HL-60/S4 (cell line): ENCODE data around the gene VANGL2.

ENCODE experiments used
- in situ Hi-C: fragments of 300-500 bp; cut with MboI; formaldehyde crosslinking; loops from 2 replicates; pipeline ENCODE4 v1.14.3; 2022; ENCODE audit warnings: low sequenced_read_pairs

VANGL2 gene

DNA sequence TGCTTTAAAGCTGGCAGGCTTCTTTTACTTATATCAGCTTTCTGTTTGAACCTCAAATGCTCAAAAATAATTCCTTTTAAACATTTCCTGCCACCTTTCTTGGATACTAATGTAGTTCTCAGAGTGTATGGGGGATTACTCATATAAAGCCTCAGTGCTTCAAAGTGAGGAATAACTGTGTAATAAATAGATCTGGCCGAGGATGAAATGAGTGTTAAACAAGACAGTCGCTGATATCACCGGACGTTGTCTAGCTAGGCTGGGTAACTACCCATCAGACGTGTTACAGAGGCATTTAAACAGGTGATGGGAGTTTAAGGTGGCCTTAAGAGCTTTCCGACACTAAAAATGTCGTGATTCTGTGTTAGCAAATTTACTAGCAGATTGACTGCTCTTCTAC lies 53.1 kb downstream of the VANGL2 start:
- in situ Hi-C loops: no loop called here

DNA sequence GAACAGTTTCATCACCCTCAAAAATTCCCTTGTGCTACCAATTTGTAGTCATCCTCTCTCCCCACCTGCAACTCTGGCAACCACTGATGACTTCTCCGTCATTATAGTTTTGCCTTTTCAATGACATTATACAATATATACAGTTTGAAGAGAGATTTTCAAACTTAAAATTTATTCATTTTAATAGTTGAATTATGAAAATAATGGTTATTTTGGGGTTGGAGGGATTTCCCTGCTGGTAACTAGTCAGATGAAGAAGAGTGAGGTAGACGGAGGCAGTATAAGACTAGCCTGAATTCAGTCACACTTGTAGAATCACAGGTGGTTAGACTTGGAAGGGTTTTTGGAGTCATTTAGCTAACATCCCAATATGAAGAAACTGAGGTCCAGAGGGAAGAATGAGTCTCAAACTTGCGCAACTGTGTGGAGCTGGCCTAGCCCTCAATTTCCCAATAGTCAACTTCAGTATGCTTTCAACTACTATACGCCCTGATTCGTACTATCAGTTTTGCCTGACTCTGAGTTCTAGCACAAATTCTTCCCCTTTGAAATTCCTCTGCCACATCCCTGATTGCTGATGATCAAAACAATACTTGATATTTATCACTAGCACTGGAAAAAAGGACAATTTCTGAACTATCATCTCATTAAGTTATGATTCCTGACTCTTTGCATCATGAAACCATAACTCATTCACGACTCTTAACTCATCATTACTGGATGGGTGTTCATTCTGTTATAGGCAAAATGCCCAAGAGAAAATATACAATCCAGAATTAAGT lies 54.2 kb downstream of the VANGL2 start:
- in situ Hi-C loops: no loop called here

DNA sequence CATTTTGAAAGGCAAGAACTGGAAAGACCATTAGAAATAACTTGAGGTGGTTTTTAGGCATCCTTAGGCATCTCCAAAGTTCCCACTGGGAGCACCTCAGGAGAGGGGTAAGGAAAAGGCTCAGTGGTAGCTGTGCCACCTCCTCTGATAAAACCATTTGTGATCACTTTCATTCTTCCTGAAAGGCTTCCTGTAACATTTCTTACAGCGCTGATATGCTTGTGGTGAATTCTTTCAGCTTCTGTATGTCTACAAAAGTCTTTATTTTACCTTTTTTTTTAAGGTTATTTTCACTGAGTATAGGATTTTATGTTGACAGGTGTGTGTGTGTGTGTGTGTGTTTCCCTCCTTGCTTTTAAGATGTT lies 54.8 kb downstream of the VANGL2 start:
- in situ Hi-C loops: no loop called here

DNA sequence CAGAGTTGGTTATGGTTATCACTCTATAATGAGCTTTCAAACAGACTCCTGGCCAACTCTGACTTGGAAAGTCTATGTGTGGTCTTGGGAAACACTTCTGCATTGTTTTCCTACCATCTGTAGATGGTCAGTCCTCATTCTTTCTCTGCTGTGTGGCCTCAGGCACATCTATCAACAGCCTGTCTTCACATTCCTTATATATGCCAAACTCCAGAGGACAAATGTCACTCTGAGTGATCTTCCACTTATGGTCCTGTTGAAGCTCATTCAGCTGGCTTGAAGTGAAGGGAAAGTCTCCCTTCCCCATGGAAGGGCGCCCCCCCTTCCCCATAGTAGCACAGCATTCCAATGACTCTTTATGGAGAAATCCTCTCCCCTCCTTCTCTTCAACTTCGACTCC lies 58.7 kb downstream of the VANGL2 start:
- in situ Hi-C loops: no loop called here

DNA sequence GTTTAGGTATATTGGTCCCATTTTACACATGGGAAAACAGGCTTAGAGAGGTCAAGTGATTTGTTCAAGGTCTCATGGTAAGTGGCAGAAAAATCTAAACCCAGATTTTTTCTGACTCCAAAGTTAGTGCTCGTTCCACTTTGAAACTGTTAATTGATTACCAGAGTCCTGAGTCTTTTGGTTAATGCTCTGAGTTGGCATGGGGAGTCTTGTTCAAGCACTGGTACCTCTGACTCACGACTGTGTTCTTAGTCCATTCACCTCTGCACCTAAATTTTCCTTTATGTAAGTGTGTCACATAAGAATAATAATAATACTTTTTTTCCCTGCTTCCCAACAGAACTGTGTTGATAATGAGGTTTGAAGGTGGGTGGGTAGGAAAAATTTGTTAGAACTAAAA lies 59.3 kb downstream of the VANGL2 start:
- in situ Hi-C loops: no loop called here

DNA sequence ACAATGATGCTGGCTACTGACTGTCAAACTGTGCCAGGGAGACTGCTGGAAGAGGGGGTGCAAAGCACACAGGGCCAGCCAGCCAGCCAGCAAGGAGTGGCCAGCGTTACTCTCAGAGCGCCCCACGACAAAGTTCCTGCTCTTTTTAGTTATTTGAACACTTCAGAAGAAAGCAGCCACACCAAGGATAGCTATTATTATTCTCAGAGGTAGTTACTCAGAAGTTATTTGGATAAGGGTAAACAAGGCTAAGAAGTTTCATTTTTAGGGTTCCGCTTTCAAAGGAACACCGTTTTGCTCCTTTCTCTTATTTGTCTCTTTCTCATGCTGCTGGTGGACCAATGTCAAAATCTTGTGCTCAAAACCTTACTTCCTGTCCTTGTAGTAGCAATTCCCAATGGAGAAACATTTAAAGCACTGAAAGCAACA lies 59.9 kb downstream of the VANGL2 start:
- in situ Hi-C loops: no loop called here

DNA sequence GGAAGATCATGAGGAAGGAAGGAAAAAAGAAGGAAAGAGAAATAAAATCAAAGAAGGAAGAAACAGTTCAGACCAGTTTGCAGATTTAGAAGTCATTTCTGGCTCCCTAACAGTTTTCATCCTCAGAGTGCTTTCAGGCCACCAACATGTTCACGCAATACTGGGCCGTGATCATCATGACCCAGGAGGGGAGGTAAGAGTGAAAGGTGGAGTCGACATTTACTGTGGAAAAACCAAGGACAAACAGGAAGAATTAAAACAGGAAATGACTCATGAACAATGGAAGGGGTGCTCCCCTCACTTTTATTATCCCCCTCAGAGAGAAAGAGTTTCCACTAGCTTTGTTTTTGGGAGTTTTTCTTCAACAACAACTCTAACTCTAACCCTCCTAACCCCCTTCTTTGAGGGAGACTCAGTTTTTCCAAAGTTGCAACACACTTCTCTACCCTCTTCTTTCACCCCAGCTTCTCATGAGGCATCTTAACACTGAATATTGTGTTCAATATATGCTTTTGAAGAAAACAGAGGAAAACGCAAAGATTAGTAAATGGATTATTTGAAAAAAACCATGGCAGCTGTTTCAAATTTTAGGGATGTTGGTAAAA lies 60.4 kb downstream of the VANGL2 start:
- in situ Hi-C loops: no loop called here

DNA sequence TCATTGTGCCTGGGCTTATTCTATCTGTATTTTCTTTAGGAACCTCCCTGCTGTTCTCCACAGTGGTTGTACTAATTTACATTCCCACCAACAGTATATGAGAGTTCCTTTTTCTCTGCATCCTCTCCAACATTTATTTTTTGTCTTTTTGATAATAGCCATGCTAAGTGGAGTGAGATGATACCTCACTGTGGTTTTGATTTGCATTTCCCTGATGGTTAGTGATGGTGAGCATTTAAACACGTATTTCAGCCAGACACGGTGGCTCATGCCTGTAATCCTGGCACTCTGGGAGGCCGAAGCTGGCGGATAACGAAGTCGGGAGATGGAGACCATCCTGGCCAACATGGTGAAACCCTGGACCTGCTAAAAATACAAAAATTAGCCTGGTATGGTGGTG lies 64.8 kb downstream of the VANGL2 start:
- in situ Hi-C loops: no loop called here

DNA sequence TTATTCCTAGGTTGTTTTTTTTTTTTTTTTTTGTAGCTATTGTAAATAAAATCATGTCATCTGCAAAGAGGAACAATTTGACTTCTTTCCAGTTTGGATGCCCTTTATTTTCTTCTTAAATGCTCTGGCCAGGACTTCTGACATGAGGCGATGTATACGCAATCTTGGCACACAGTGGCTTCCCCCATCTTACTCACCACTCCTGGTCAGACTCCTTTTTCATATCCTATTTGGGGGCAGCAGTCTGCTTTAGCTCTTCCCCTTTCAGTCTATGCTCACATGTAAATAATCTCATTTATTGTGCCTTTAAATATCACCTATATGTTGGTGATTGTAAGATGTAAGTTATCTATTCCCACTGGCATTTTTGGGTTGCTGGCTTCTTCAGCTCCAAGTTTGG lies 66.6 kb downstream of the VANGL2 start:
- in situ Hi-C loops: no loop called here

DNA sequence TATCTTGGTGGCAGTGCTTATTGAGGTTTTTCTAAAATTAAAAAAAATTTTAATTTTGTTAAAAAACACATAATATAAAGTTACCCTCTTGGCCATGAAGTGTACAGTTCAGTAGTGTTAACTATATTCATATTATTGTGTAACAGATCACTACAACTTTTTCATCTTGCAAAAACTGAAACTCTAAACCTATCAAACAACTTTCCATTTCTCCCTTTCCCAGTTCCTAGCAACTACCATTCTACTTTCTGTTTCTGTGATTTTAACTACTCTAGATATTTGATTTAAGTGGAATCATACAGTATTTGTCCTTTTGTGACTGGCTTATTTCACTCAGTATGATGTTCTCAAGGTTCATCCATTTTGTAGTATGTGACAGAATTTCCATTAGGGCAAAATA lies 67.2 kb downstream of the VANGL2 start:
- in situ Hi-C loops: no loop called here

DNA sequence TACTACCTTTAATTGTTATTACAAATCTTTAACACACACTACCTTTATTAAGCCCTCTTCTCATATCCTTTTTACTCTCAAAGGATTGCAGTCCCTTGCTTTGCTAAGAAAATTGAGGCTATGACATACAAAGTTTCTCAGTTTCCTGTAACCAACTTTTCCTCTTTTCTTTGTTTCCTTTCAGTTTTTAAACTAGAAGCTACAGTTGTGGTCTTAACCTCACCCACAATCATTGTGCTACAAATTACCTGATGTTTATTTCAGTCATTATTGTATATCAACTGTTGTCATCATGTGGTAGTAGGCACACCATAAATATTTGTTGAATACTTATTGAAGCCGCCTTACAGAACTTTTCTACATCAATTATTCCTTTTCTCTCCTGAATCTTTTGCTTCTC lies 70.9 kb downstream of the VANGL2 start:
- in situ Hi-C loops: no loop called here

DNA sequence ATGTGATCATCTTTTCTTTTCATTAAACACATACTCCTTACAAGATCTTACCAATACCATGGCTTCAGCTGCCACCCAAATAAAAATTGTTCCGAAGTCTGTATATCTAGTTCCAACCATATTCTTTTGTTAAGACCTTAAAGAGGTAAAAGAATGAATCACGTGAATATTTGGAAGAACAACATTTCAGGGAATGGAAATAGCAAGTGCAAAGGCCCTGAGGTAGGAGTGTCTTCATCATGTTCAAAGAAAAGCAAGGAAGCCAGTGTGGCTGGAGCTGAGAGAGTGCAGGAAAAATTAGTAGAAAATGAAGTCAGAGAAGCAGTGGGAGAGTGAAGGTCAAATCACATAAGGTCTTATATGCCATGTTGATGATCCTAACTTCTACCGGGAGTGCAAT lies 71.7 kb downstream of the VANGL2 start:
- in situ Hi-C loops: no loop called here

DNA sequence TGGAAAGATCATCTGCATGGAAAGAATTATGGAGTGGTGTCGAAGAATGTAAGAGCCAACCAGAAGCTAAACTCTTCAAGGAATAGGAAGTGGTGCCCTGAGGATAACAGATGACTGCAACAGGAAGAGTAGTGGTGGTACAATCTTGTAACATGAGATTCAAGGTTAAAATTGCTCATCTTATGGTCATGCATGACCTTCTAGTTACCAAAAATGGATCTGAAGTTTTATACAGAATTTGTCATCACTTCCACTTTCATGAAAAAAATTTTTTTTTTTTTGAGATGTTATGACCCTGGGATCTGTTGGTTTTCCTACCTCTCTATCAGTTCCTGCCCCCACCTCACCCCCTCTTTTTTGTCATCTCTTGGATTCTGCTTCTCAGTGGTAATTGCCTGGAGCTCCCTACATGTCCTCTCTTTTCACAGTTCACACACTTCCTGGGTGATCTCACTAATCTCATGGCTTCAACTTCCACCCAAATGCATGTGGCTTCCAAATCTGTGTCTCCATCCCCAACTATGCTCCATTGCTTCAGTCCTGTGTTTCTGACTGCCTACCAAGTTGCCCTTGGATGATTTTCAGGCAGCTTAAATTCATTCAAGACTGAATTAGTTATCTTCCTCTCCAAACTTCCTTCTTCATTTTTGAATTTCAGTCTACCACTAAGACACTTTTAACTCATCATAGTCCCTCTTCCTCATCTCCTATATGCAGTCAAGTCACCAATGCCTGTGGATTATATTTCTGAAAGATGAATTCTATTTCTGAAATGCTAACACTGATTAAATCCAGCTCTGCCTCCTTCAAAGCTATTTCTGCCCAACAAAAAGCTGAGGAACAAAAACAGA lies 74.3 kb downstream of the VANGL2 start:
- in situ Hi-C loops: no loop called here
